H1 (cell line): ENCODE data around the gene KCTD8.

Experiments used
- CBX5 ChIP-seq: fragments of 300-800, 300-1000 bp; sonication (generic); IDR thresholded peaks from 2 replicates; pipeline ENCODE4 v1.7.1; 2016; ENCODE audit warnings: antibody characterized with exemption, low read length, low read depth
- CEBPB ChIP-seq: IDR thresholded peaks from 2 replicates; pipeline ENCODE4 v1.6.1; 2012; ENCODE audit warnings: low read depth, low read length
- CTCF ChIP-seq, 3 experiments: IDR thresholded peaks; 1 replicate in 2 of 3; 2 replicates in 1 of 3; pipeline versions ENCODE4 v1.5.1 to v1.6.1; 2011; ENCODE audit warnings: low read length in 3 of 3, mild to moderate bottlenecking in 3 of 3, inconsistent platforms in 2 of 3, low read depth in 1 of 3, moderate library complexity in 1 of 3; ENCODE audit not compliant: insufficient read depth in 1 of 3; ENCODE audit errors: control extremely low read depth in 1 of 3
- EZH2 ChIP-seq: fragments of 200-600 bp; sonication (generic); IDR thresholded peaks from 2 replicates; pipeline ENCODE4 v1.7.1; 2012; ENCODE audit warnings: low read depth, mild to moderate bottlenecking, moderate library complexity, low read length, inconsistent platforms; ENCODE audit not compliant: severe bottlenecking
- HDAC6 ChIP-seq: IDR thresholded peaks from one replicate; pipeline ENCODE4 v1.7.1; 2012; ENCODE audit warnings: low read depth, mild to moderate bottlenecking, inconsistent platforms, low read length, moderate library complexity
- JUN ChIP-seq: IDR thresholded peaks from 2 replicates; pipeline ENCODE4 v1.6.1; 2011; ENCODE audit warnings: low read depth, mild to moderate bottlenecking, improper control_type of control experiment, low read length
- KDM5A ChIP-seq: fragments of 200-600 bp; IDR thresholded peaks from 2 replicates; pipeline ENCODE4 v1.7.1; 2012; ENCODE audit warnings: mild to moderate bottlenecking, low read length, inconsistent platforms, mixed read lengths
- MAFK ChIP-seq: IDR thresholded peaks from 2 replicates; pipeline ENCODE4 v1.6.1; 2012; ENCODE audit warnings: low read depth, mild to moderate bottlenecking, improper control_type of control experiment, low read length
- POLR2A ChIP-seq, 2 experiments: IDR thresholded peaks; 1 replicate in 1 of 2; 2 replicates in 1 of 2; pipeline ENCODE4 v1.6.1; 2011; ENCODE audit warnings: low read depth in 2 of 2, low read length in 2 of 2, mild to moderate bottlenecking in 2 of 2; ENCODE audit errors: control extremely low read depth in 1 of 2
- RAD21 ChIP-seq, 2 experiments: IDR thresholded peaks in 1 of 2; conservative IDR thresholded peaks in 1 of 2; 2 replicates each; pipeline ENCODE4 v1.6.1; 2011; ENCODE audit warnings: low read depth in 2 of 2, low read length in 2 of 2, improper control_type of control experiment in 1 of 2, inconsistent platforms in 1 of 2, mild to moderate bottlenecking in 1 of 2, moderate library complexity in 1 of 2
- SIX5 ChIP-seq: IDR thresholded peaks from 2 replicates; pipeline ENCODE4 v1.6.1; 2011; ENCODE audit warnings: mild to moderate bottlenecking, low read depth, low read length
- USF2 ChIP-seq: IDR thresholded peaks from 2 replicates; pipeline ENCODE4 v1.6.1; 2011; ENCODE audit warnings: low read length, improper control_type of control experiment

GRCh38 chr4:44231006-44231405 lies 217.6 kb downstream of the KCTD8 start:
- TF ChIP-seq CTCF (IDR thresholded peaks at IDR 0.05; ENCODE audit: control extremely low read depth in 1 of 3, insufficient read depth in 1 of 3, low read depth in 1 of 3, low read length in 3 of 3) (no peak), JUN (no peak), MAFK (no peak), USF2 (no peak), POLR2A (IDR thresholded peaks at IDR 0.05; ENCODE audit: control extremely low read depth in 1 of 2, low read depth in 2 of 2, low read length in 2 of 2) (no peak), EZH2 (no peak), HDAC6 (no peak), SIX5 (no peak), CBX5 (no peak), CEBPB (no peak), KDM5A (no peak), RAD21 (IDR thresholded peaks at IDR 0.05 in 1 of 2, conservative IDR thresholded peaks at IDR 0.05 in 1 of 2; ENCODE audit: low read depth in 2 of 2, low read length in 2 of 2) (no peak)
